ENCODE data around the gene RPS6KA2. TPM values are rescaled to one million over a fixed set of nuclear protein-coding genes. Genes with fewer than 3 reads are reported as not detected.

Gene RPS6KA2
- total RNA-seq, 1 experiment from 2014 or later, result 12.3 TPM

GRCh38 chr6:166394036-166394892 is 232.8 kb downstream of the RPS6KA2 start:
- Histone ChIP-seq H2BK20ac (ENCODE audit: low read depth, low read length, poor library complexity, severe bottlenecking) (no peak overlapping the region), H3K23ac (ENCODE audit: insufficient read length, low read depth, low read length) (no peak overlapping the region), H3K23me2 (ENCODE audit: insufficient read length, low read depth, low read length, poor library complexity, severe bottlenecking) (no peaks in the 10 kb centered on the region), H4K91ac (ENCODE audit: insufficient read length, low read depth, low read length) (no peak overlapping the region), H3K9me3 (ENCODE audit: control insufficient read depth, low read depth, low read length) (no peaks in the 10 kb centered on the region), H3K27me3 (ENCODE audit: insufficient read depth, low read length) (no peaks in the 10 kb centered on the region), H3K4me1 (ENCODE audit: insufficient read depth, low read length) (peaks cover 5% of the 10 kb centered on the region; the same call in 1 of the 2 replicates), H2AK5ac (ENCODE audit: insufficient read length, low read length) (no peak overlapping the region), H2BK5ac (ENCODE audit: insufficient read length, low read length) (no peak overlapping the region), H4K5ac (ENCODE audit: insufficient read length, low read depth, low read length) (no peak overlapping the region), H3T11ph (ENCODE audit: low read length) (no peak overlapping the region), H3K4ac (ENCODE audit: low read depth, low read length) (no peak overlapping the region), H3K79me1 (ENCODE audit: insufficient read depth, low read depth, low read length, poor library complexity, severe bottlenecking) (no peaks in the 10 kb centered on the region), H3K56ac (ENCODE audit: insufficient read length, low read depth, low read length) (no peak overlapping the region), H3K27ac (ENCODE audit: insufficient read length, low read depth, low read length) (no peak overlapping the region), H4K8ac (replicated peaks; ENCODE audit: insufficient read length, low read depth, low read length) (no peak overlapping the region), H3K79me2 (ENCODE audit: insufficient read depth, low read length) (no peaks in the 10 kb centered on the region), H3K9ac (ENCODE audit: extremely low read depth, insufficient read length, low read length) (no peak overlapping the region), H3K14ac (ENCODE audit: insufficient read depth, low read length) (no peak overlapping the region), H4K20me1 (ENCODE audit: control insufficient read depth, insufficient read depth, insufficient read length) (no peaks in the 10 kb centered on the region), H2BK15ac (ENCODE audit: low read depth, low read length) (no peak overlapping the region), H2BK12ac (ENCODE audit: insufficient read length, low read depth, low read length) (no peak overlapping the region), H2BK120ac (ENCODE audit: low read depth, low read length, poor library complexity, severe bottlenecking) (no peak overlapping the region), H2AFZ (ENCODE audit: low read length) (no peak overlapping the region), H3K18ac (ENCODE audit: insufficient read length, low read depth, low read length) (no peak overlapping the region), H3K4me2 (ENCODE audit: insufficient read depth, insufficient read length, low read length) (no peak overlapping the region)
- no CpG with 5 or more reads among the region's 10 CpGs for WGBS (ENCODE audit: extremely low coverage, insufficient read length, low lambda C conversion rate)
- H3K27ac Mint-ChIP-seq, result no peak overlapping the region; a peak in 1 of 7 replicates
- peaks cover 0 to 1% (median 0%) of the 10 kb centered on the region in 3 experiments; a peak in 1 of 7 replicates for H3K36me3 Mint-ChIP-seq (ENCODE audit: insufficient read depth in 1 of 3, low read depth in 3 of 3)
- H3K27me3 Mint-ChIP-seq (ENCODE audit: low read depth), result peaks cover 19% of the 10 kb centered on the region; the same call in 1 of the 2 replicates
- peaks cover 14 to 15% of the 10 kb centered on the region in 2 experiments for H3K4me1 Mint-ChIP-seq
- H3K4me3 Mint-ChIP-seq, result no peak overlapping the region
- H3K9me3 Mint-ChIP-seq, result peaks cover 0 to 2% of the 10 kb centered on the region in 2 experiments; a peak in 2 of 5 replicates
- no peak for TF ChIP-seq CTCF (conservative IDR thresholded peaks at IDR 0.05)
- DNase-seq, result peak; percentile 16
